ENCODE data around the gene IFT22.

Gene IFT22

DNA sequence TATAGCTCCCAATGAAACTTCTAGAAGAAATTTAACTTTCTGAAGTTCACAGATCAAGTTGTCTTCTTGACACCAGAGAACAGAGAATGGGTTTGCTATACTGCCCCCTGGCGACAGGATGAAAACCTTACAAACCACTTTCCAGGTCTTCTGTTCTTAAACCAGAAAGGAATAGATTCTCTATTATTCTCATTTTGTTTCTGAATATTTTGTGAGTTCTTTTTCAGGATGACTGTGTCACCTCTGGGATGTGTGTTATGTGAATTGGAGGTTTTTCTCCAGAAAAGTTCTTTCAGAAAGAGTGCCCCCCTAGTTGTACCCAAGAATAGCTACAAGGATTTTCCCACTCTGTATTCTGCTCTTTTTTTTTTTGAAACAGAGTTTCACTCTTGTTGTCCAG lies 6.3 kb downstream of the IFT22 start:
- TF ChIP-seq, protein P1, sequence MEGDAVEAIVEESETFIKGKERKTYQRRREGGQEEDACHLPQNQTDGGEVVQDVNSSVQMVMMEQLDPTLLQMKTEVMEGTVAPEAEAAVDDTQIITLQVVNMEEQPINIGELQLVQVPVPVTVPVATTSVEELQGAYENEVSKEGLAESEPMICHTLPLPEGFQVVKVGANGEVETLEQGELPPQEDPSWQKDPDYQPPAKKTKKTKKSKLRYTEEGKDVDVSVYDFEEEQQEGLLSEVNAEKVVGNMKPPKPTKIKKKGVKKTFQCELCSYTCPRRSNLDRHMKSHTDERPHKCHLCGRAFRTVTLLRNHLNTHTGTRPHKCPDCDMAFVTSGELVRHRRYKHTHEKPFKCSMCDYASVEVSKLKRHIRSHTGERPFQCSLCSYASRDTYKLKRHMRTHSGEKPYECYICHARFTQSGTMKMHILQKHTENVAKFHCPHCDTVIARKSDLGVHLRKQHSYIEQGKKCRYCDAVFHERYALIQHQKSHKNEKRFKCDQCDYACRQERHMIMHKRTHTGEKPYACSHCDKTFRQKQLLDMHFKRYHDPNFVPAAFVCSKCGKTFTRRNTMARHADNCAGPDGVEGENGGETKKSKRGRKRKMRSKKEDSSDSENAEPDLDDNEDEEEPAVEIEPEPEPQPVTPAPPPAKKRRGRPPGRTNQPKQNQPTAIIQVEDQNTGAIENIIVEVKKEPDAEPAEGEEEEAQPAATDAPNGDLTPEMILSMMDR (IDR thresholded peaks at IDR 0.05; ENCODE audit: low read length, missing control alignments): peak; percentile 70
- peak; percentile 72 for DNase-seq (ENCODE audit: low read depth)
- no peak overlapping the region for H3K4me3 ChIP-seq (replicated peaks; ENCODE audit: low read depth, low read length)

DNA sequence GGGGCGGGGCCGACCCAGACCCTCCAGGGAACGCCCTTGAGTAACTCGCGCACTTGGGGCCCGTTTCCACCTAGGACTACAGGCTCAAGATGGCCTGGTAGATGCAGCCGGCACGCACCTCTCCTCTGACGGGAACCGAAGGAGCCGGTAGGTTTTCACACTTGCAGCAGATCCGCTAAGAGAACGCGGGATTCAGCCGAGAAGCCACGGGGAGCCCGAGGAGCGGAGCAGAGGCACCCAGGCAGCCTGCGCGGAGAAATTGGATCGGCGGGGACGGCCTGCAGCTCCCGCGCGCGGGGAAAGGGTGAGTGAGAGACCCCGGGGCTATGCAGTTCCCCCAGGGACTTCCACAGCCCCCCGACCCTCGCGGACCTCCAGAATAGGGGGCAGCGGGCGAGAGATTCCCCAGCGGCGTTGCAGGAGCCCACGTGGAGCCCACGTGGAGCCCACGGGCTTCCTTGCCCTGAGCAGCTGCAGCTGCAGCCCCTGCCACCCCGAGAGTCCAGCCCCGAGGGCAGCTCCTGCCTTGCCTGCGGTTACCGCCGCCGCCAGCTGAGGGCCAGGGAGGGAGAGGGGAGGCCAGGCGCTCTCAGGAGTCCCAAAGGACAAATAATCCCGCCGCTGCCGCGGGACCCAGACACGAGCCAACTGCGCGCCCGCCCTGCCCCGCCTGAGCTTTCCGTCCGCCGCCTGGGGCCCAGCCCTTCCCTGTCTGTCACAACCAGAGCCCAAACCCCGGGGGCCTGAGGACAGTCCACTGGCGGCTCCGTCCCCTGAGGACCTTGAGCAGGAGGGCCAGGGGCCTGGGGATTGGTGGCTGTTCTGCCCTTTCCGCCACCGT lies 13.1 kb downstream of the IFT22 start:
- peak; percentile 42 for DNase-seq (ENCODE audit: low read depth)
- TF ChIP-seq, protein P1 (IDR thresholded peaks at IDR 0.05; ENCODE audit: low read length, missing control alignments): no peak
- peak overlapping the region; percentile 55 for H3K4me3 ChIP-seq (replicated peaks; ENCODE audit: low read depth, low read length)

DNA sequence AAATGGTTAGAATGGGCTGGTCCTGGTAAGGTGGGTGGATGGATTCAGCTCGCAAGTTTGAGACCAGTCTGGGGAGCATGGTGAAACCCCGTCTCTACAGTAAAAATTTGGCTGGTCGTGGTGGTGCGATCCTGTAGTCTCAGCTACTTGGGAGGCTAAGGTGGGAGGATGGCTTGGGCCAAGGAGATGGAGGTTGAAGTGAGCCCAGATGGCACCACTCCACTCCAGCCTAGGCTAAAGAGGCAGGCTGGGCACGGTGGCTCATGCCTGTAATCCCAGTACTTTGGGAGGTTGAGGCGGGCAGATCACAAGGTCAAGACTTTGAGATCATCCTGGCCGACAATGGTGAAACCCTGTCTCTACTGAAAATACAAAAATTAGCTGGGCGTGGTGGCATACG lies 15.3 kb downstream of the IFT22 start:
- TF ChIP-seq, protein P1 (IDR thresholded peaks at IDR 0.05; ENCODE audit: low read length, missing control alignments): no peak
- DNase-seq (ENCODE audit: low read depth): no peak
- no peak overlapping the region for H3K4me3 ChIP-seq (replicated peaks; ENCODE audit: low read depth, low read length)

DNA sequence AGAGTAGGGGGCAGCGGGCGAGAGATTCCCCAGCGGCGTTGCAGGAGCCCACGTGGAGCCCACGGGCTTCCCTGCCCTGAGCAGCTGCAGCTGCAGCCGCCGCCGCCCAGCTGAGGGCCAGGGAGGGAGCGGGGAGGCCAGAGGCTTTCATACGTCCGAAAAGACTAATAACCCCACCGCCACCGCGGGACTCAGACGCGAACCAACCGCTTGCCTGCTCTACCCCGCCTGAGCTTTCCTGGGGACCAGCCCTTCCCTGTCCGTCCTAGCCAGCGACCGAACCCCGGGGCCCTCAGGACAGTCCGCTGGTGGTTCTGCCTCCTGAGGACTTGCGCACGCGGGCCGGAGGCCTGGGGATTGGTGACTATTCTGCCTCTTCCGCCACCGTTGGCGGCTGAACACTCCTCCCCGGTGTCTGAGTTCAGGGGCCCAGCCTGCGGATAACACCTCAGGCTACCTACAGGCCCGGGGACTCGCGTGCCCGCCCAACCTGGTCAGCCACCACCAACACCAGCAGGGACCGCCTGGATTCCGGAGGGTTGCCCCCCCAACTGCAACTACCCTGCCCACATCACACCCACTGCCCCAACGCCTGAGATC lies 18.4 kb downstream of the IFT22 start:
- no peak overlapping the region for H3K4me3 ChIP-seq (replicated peaks; ENCODE audit: low read depth, low read length)
- TF ChIP-seq, protein P1 (IDR thresholded peaks at IDR 0.05; ENCODE audit: low read length, missing control alignments): no peak
- DNase-seq (ENCODE audit: low read depth): no peak

DNA sequence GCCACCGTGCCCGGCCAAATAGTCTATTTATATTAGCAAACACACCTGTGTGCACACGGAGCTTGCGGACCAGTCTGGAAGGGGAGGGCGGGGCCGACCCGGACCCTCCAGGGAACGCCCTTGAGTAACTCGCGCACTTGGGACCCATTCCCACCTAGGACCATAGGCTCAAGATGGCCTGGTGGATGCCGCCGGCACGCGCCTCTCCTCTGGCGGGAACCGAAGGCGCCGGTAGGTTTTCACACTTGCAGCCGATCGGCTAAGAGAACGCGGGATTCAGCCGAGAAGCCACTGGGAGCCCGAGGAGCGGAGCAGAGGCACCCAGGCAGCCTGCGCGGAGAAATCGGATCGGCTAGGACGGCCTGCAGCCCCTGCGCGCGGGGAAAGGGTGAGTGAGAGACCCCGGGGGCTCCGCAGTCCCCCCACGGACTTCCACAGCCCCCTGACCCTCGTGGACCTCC lies 18.9 kb downstream of the IFT22 start:
- no peak for DNase-seq (ENCODE audit: low read depth)
- TF ChIP-seq, protein P1 (IDR thresholded peaks at IDR 0.05; ENCODE audit: low read length, missing control alignments): no peak
- H3K4me3 ChIP-seq (replicated peaks; ENCODE audit: low read depth, low read length): no peak overlapping the region

DNA sequence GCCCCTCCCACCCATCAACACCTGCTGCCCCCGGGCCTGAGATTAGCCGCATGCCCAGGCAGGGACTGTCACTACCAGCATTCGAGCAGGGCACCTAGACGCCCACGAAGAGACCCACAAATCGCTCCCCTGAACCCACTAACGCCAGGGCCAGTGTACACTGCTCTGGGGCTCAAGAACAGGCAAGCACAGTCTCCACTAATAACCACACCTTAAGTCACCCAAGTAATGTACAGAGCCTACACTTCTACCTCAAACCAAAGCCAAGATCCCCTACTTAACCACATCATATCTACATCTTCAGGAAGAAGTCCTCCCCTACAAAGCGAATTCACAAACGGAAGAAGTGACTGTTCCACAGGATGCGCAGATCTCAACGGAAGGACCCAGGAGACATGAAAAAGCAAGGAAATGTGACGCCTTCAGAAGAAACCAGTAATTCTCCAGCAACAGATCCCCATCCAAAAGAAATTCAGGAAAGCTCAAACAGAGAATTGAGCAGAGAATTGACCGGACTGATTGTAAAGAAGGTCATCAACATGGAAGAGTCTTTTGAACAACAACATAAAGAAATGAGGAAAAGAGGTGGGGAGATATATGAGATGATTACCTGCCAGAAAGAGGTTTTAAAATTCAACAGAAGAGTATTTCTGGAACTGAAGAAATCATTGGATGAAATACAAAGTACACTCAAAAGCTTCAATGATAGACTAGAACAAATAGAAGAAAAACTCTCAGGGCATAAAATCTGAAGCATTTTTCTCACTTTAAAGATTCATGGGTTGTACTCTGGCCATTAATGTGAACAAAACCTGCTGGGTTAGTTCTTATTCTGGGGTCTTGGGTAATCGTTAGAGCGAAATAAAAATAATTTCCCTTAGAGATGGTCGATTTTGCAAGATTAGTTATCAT lies 20.9 kb downstream of the IFT22 start:
- TF ChIP-seq, protein P1 (IDR thresholded peaks at IDR 0.05; ENCODE audit: low read length, missing control alignments): no peak
- DNase-seq (ENCODE audit: low read depth): no peak
- no peak overlapping the region for H3K4me3 ChIP-seq (replicated peaks; ENCODE audit: low read depth, low read length)
